Lung (tissue), 12 donors: ENCODE measurements around the gene CASP1. TPM values are rescaled to one million over a fixed set of nuclear protein-coding genes. Genes with fewer than 3 reads are reported as not detected.
"Not testable (repeated sequence)": the region's sequence is repeated elsewhere in the genome, so short reads cannot be mapped to it uniquely, and the experiment has no call there.

Experiments
- ATAC-seq: fragments of 200-7000 bp; cut with Tn5 transposase; one replicate; pipeline ENCODE4 v1.9.1; 2020; ENCODE audit warnings: moderate number of reproducible peaks; ENCODE audit not compliant: insufficient read depth, low FRiP score
- DNase-seq, 3 donors: peaks; one replicate each; pipeline ENCODE4 v3.0.0-alpha.2; 2013 to 2017
- H3K27ac ChIP-seq, 2 donors: one replicate each; pipeline ENCODE4 v1.5.1; 2013; ENCODE audit warnings: mild to moderate bottlenecking in 2 of 2, moderate library complexity in 2 of 2, control low read depth in 1 of 2, inconsistent platforms in 1 of 2, low read depth in 1 of 2, low read length in 1 of 2
- H3K27me3 ChIP-seq, 3 donors: one replicate each; pipeline ENCODE4 v1.5.1; 2013; ENCODE audit warnings: low read length in 2 of 3; ENCODE audit not compliant: control insufficient read depth in 3 of 3, insufficient read depth in 3 of 3
- H3K36me3 ChIP-seq, 4 donors: one replicate each; pipeline ENCODE4 v1.5.1; 2013; ENCODE audit warnings: low read length in 4 of 4, mild to moderate bottlenecking in 1 of 4, moderate library complexity in 1 of 4; ENCODE audit not compliant: control insufficient read depth in 4 of 4, insufficient read depth in 4 of 4
- H3K4me1 ChIP-seq, 5 donors: one replicate each; pipeline ENCODE4 v1.5.1; 2013; ENCODE audit warnings: low read length in 5 of 5, mild to moderate bottlenecking in 2 of 5, moderate library complexity in 1 of 5; ENCODE audit not compliant: control insufficient read depth in 5 of 5, insufficient read depth in 5 of 5
- H3K4me3 ChIP-seq: one replicate; pipeline ENCODE4 v1.5.1; 2013; ENCODE audit warnings: mild to moderate bottlenecking, control low read depth, moderate library complexity
- H3K9ac ChIP-seq, 2 donors: one replicate each; pipeline ENCODE4 v1.5.1; 2013; ENCODE audit warnings: low read length in 2 of 2, control low read depth in 1 of 2; ENCODE audit not compliant: insufficient read depth in 1 of 2
- H3K9me3 ChIP-seq, 4 donors: one replicate each; pipeline ENCODE4 v1.5.1; 2013; ENCODE audit warnings: low read length in 3 of 4, mild to moderate bottlenecking in 1 of 4, moderate library complexity in 1 of 4; ENCODE audit not compliant: control insufficient read depth in 4 of 4, insufficient read depth in 3 of 4
- WGBS, 2 donors: extraction: QIAGEN DNeasy Blood & Tissue Kit; methylation state at CpG; one replicate each; pipeline ENCODE4 v1.1.7; 2013; 5-methylcytosine and 5-hydroxymethylcytosine counted together
- polyA plus RNA-seq, 2 donors: library from polyadenylated mRNA; stranded (reverse); fragments of 200-250 nt; gene quantifications; one replicate each; pipeline ENCODE4 v1.2.1, GENCODE V29; 2013
- total RNA-seq, 2 donors: library from RNA; depleted of rRNA in 1 of 2; stranded (reverse); fragments of >200 nt in 1 of 2; gene quantifications; one replicate each; pipeline ENCODE4 v1.2.1, GENCODE V29; 2014 to 2021
- TF ChIP-seq, protein P1 (sequence below): IDR thresholded peaks from 2 replicates; pipeline ENCODE4 v1.5.1; 2012; ENCODE audit warnings: mild to moderate bottlenecking; ENCODE audit errors: control extremely low read depth, extremely low read depth
- donor health status: control.
- donor health status: control.
- donor health status: Bipolar disorder and iron deficiency.
- donor health status: healthy.
- donor health status: DM: yes; HTN: yes; CAD: no.

Gene CASP1
- total and polyA plus RNA-seq, 4 donors: 30.2 to 115 (median 44.6) TPM

DNA sequence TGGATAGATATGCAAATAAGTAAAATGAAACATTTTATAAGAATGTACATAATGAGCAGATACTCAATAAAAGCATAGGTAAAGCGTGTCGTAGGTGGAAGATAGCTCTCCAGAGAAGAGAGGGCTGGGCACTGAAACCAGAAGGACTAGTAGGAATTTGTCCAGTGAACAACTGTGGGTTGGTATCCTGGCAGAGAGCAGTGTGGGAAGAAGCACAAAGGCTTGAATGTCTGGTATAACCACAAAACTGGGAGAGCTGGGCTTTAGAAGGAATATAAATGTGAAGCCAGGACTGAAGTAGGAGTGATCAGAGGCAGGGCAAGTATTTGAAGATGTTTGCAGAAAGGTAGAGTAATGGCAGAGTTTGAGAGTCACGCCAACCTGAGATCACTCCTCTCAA is 43.3 kb upstream of the CASP1 start:
- Histone ChIP-seq H3K36me3 (no peaks in the 10 kb centered on the region), H3K27me3 (no peaks in the 10 kb centered on the region), H3K27ac (no peak overlapping the region), H3K9me3 (no peaks in the 10 kb centered on the region), H3K4me1 (no peaks in the 10 kb centered on the region), H3K9ac (no peak overlapping the region), H3K4me3 (no peak overlapping the region)
- WGBS, 2 donors: 68 to 87% methylated on average over 3 of the region's 3 CpGs
- DNase-seq (no peak), ATAC-seq (no peak)
- TF ChIP-seq, protein P1, sequence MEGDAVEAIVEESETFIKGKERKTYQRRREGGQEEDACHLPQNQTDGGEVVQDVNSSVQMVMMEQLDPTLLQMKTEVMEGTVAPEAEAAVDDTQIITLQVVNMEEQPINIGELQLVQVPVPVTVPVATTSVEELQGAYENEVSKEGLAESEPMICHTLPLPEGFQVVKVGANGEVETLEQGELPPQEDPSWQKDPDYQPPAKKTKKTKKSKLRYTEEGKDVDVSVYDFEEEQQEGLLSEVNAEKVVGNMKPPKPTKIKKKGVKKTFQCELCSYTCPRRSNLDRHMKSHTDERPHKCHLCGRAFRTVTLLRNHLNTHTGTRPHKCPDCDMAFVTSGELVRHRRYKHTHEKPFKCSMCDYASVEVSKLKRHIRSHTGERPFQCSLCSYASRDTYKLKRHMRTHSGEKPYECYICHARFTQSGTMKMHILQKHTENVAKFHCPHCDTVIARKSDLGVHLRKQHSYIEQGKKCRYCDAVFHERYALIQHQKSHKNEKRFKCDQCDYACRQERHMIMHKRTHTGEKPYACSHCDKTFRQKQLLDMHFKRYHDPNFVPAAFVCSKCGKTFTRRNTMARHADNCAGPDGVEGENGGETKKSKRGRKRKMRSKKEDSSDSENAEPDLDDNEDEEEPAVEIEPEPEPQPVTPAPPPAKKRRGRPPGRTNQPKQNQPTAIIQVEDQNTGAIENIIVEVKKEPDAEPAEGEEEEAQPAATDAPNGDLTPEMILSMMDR: no peak

DNA sequence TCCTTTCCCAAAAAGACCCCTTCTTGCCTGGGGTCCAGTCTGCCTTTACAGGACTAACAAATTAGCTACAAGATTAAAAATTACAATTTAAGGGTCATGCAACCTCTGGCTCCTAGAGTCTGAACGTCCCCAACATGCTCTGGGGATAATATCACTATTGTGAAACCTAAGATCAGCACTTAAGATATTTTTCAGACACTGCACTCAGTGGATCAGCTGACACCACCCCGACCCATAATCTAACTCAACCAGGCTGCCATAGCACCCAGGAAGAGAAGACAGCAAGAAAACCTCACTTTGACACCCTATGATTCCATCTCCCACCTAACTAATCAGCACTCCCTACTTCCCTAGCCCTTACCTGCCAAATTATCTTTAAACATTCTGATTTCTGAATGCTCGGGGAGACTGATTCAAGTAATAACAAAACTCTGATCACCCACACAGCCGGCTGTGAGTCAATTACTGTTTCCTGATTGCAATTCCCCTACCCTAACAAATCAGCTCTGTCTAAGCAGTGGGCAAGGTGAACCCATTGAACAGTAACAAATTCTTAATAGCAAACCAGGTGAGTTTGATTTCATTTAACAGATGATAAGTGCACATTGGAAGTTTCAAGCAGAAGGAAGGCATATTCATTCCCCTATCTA is 42.3 kb upstream of the CASP1 start:
- not testable (repeated sequence) for H3K36me3 ChIP-seq, H3K4me1 ChIP-seq, H3K4me3 ChIP-seq, H3K27me3 ChIP-seq, H3K27ac ChIP-seq, DNase-seq, ATAC-seq, H3K9ac ChIP-seq, H3K9me3 ChIP-seq
- 65 to 86% methylated on average over 4 of the region's 4 CpGs for WGBS, 2 donors

- no peak overlapping the region for H3K4me3 ChIP-seq
- TF ChIP-seq, protein P1: no peak
- H3K4me1 ChIP-seq: no peaks in the 10 kb centered on the region
- DNase-seq: no peak
- WGBS, 2 donors: 84 to 91% methylated on average over 2 of the region's 2 CpGs
- no peak overlapping the region for H3K27ac ChIP-seq
- H3K36me3 ChIP-seq: no peaks in the 10 kb centered on the region
- no peak for ATAC-seq
- H3K9me3 ChIP-seq: no peaks in the 10 kb centered on the region
- no peak overlapping the region for H3K9ac ChIP-seq
- no peaks in the 10 kb centered on the region for H3K27me3 ChIP-seq
These were observed 39.2 kb upstream of the CASP1 start for GRCh38 chr11:105074166-105074530.

DNA sequence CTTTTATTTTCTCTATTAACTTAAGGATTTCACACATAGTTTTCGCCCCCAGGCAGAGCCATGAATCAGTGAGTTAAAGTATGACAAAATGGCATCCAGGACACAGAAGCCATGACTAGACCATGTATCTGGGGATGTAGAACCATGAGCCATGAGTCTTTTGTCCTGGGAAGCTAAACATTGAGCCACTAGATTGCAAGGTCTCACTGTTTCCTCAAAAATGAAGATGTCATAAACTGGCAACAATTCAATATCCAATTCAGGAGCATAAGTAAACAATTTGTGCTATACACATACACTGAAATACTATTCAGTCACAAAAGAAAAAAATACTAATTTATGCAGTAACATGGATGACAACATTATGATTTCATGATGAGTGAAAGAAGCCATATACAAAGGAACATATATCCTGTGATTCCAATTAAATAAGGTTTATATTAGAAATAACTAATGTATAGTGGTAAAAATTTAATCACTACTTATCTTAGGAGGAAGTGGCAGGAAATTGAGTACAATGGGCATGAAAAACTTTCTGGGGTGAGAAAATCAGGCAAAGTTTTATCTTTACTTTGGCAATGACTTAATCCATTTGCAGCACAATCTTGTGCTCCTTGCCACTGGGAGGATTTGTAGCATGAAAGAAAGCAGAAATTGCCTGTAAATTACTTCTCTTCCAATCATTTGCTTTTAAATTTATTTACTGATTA is 38.7 kb upstream of the CASP1 start:
- no peaks in the 10 kb centered on the region for H3K9me3 ChIP-seq
- H3K27ac ChIP-seq: no peak overlapping the region
- H3K4me3 ChIP-seq: no peak overlapping the region
- no peak overlapping the region for H3K9ac ChIP-seq
- H3K36me3 ChIP-seq: no peaks in the 10 kb centered on the region
- ATAC-seq (no peak), DNase-seq (peak in 1 of 3 donors; percentile 29)
- WGBS, 2 donors: 71 to 100% methylated on average over 1 of the region's 1 CpG
- H3K27me3 ChIP-seq: no peaks in the 10 kb centered on the region
- no peaks in the 10 kb centered on the region for H3K4me1 ChIP-seq
- TF ChIP-seq, protein P1: no peak

GRCh38 chr11:105072080-105072479 is 37.1 kb upstream of the CASP1 start:
- WGBS, 2 donors: 44 to 83% methylated on average over 1 to 2 of the region's 2 CpGs
- H3K36me3 ChIP-seq, H3K27ac ChIP-seq, H3K4me1 ChIP-seq, H3K9ac ChIP-seq, ATAC-seq, H3K27me3 ChIP-seq, H3K4me3 ChIP-seq, H3K9me3 ChIP-seq, DNase-seq: not testable (repeated sequence)
